Activated CD4-positive, alpha-beta T cell treated with anti-CD3 and anti-CD28 coated beads for 1 hour (primary cell): ENCODE results near the gene COPZ1.

Source experiments
- DNase-seq: peaks from one replicate; pipeline ENCODE4 v3.0.0-alpha.2; 2020

The COPZ1 gene

DNA sequence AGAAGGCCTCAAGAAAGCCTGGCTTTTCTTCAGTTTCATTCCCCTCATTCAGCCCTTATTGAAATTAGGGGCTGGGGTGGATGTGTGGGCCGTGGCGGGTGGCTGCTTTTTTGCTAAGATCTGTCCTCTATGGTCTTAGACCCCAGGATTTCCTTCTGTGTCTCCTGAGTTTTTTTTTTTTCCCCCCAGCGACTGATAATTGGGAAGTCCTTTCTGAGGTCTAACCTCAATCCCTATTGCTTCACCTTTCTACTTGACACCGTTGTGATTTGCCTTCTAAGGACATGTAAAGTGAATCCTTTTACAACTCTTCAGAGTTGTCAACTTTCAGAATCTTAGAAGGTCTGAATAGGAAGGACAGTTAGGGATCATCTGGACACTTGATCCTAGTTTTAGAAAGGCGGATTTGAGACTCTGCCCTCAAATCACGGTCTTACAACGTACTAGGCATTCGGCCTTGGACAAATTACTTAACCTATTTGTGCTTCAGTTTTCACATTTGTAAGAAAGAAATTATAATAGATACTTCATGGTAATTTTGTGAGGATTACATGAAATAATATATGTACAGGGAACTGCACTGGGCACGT is 34.9 kb downstream of the COPZ1 start:
- DNase-seq = no peak

DNA sequence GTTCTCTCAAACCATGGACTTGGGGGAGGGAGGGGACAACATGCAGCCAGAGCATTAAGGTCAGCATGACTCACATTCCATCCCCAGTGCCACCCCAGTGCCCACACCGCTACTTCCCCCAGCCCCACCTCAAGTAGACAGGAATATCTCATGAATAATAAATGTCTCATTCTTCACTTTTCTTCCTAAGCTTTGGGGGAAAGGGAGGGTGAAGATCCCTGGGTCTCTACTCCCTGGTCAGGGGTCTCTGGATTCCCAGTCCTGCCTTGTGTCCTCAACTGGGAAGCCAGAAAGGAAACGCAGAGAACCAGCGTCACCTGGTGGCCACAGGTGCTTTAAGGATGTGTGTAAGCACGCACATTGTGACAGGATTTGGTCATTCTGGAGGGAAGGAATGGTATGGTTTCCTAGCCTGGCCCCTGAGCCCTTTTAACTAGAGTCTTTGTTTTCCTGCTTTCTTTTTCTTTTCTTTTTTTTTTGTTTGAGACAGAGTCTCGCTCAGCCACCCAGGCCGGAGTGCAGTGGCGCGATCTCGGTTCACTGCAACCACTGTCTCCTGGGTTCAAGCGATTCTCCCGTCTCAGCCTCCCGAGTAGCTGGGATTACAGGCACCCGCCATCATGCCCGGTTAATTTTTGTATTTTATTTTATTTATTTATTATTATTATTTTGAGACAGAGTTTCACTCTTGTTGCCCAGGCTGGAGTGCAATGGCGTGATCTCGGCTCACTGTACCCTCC is 36.0 kb downstream of the COPZ1 start:
- peak; percentile 30 for DNase-seq

DNA sequence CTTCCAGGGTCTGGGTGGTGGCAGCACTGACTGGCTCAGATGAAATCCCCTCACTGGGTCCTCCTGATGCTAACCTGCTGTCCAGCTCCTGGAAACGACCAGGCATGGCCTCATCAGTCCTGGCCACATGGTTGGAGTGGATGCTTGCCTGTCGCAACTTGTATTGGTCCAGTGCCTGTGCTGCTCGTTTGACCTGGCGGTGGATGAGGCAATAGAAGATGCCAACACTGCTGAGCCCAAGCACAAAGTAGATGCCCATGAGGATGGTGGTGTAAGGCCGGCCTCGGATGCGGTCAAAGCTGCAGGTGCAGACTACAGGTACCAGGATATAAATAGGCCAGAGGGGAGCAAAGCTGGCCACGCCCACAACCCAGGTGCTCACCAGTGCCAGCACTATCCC is 38.1 kb downstream of the COPZ1 start:
- no peak for DNase-seq

DNA sequence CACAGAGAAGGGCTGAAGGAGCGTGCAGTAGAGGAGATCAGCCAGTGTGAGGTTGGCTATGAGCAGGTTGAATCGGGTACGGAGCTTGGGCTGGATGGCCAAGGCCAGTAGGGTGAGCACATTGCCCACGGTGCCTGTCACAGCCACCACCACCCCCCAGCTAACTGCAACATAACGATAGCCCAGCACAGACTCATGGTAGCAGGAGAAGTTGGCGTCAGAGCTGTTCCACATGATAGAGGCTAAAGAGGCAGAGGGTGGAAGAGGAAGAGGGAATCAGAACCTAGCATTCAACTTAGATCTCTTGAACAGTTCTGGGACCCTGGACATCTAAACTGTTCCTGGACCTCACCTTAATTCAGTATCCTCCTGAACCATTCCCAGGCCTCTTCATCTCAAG is 38.7 kb downstream of the COPZ1 start:
- DNase-seq = no peak

DNA sequence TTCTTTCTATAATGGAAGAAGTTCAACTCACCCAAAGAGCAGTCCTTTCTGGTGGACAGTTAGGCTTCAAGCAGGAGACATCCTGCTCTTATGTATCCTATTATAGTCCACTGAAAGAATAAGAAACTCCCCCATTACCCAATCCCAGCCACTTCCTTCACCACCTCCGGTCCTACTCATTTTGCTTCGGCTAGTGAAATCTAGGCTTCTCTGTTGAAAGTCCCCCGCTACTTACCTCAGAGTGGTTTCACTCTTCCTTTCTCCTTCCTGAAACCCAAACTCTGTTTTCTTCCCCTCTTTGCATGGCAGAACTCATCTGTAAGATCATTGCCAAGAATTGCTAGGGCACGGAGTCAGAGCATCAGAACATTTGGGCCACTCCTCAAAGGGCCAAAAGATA is 39.5 kb downstream of the COPZ1 start, which contains the start of gene GPR84:
GPR84 (minus strand) TSS at position 74 of the 400 bp plus-strand sequence. CDS start 635 bp downstream, outside the sequence.
- DNase-seq = no peak

DNA sequence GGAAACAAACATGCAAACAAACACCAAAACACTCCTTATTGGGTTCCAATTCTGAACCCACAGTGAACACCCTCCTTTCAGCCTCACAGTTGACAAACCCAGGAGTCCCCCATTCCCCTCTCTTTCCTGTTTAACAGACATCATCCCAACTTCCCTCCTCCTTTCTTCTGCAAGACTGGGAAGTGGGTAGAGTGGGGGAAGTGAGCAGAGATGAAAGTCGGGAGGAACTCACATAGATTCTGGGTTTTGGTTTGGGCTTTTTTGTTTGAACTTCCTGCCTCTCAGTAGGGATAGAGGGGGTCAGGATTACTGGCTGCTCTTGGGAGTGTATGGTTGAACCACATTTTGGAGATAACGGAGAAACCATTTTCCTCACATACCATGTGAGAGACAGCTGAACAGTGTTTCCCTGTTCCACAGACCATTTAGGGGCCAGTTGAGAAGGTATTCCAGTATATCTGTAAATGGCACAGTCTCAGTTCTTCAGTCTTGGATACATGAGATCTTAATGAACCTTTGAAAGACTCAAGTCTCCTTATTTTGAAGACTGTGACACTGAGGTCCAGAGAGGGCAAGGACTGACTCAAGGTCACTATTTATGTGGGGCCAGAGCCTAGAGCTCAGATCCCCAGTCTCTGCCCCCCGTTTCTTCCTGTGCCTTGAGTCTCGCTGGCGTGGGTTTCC is 43.2 kb downstream of the COPZ1 start:
- no peak for DNase-seq

DNA sequence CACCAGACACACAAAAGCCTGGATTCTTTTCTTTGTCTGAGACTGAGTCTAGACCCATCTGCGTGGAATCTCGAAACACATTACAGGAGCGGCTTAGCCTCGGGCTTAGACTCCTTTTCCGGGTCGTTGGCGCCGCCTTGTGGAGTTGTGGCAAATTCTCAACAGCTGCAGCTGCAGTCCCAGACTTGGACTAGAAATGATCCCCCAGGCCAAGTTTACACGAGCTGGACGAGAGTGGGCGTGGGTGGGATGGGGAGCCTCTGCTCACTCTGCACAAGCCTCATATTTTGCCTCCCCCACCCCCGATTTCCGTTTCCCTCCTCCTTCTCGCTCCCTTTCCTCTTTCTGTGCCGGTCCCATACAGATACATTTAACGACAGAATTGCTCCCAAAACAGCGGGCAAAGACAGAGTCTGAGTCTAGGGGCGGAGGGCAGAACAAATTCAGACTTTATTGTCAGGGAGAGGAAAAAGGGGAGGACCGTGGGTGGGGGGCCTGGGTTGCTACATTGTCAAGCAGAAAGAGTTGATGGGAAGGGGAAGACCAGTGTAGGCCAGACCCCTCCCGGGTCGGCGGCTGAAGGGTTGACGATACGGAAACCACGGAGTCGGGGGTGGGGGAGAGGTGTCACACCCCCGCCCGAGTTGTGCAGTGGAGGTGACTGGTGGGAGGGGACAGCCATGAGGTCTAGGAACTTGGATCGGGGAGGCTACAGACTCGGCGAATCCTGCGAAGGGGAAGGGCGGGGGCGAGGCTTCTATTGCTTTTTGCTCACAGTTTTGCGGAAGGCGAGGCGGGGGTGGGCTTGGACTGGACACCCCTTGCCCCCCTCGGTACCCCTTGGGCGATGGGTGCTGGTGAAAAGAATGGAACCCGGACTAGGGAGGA is 44.0 kb downstream of the COPZ1 start:
- DNase-seq = peak; percentile 84

DNA sequence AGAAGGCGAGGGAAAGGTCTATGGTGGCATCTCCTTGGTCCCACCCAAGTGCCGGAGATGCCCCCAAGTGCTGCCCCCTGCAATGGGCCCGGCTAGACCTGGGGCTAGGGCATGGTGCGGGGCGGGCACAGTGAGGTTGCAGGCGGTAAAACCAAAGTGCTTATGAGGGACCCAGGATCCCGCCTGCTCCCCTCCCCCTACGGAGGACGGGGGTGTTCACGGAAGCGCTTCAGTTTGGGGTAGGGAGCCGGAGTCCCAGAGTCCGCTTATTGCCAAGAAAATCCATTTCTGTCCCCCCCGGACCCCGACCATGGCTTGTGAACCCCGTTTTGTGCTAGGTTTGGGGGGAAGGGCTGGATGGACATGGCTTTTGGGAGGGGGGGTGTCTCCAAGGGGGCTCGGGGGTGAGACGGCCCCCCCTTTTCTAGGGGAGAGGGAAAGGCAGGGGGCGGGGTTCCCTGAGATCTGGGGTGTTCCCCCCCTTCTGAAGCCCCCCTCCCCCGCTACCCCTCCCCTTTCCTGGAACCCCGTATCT is 44.7 kb downstream of the COPZ1 start:
- DNase-seq = no peak

DNA sequence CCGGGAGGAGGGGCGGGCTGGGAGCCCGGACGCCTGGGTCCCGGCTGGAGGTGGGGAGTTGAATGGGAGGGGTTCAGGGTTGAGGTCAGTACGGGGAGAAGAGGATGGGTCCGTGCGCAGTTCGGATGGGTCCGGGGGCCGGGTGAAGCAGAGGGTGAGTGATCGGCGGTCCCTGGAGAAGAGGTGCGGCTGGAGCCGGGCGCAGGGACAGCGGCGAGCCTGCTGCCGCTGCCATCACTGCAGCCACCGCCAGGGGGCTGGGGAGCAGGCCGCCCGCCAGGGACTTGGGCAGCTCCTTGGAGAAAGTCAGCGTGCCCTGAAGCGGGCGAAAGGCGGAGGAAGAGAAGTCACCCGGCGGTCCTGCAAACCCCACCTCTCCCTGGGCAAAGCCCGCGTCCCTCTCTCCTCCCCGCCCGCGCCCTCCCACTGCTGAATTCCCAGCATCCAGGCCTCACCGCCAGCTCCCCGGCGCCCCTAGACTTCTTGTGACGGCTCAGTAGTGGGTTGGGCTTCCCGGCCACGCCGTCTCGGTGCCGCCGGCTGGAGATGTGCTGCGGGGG is 45.3 kb downstream of the COPZ1 start:
- DNase-seq = no peak

DNA sequence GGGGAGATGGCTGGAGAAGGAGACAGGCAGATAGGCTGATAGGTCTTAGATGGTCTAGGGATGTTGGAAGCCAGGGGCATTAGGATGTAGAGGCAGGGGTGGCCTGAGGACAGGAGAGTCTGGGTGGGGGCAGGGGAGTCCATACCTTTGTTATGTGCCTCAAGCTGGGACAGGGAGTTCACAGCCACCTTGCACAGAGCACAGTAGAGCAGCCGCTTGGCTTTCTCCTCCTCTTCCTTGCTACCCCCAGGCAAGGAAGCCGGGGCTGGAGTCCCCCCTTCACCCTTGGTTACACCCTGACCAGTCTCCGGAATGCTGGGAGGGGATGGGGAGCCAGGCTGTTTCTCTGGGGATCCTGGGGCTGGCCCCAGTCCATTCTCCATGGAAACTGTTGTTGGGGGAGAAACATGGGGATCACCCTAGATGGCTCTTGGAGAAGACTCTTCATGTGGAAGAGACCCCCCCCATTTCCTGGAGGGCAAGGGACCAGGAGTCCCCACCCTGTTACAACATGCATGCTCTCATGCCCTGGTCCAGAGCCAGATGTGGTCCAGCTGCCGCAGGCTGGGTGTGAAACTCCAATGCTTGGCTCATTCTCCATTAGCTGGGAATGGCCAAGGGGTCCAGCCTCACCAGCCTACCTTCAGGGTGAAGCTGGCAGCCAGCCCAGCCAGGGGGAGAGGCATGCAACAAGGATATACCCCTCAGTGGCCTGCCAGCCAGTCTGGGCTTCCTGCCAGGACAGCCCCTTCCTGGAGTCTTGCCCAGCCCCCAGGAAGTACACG is 46.6 kb downstream of the COPZ1 start:
- DNase-seq = no peak

DNA sequence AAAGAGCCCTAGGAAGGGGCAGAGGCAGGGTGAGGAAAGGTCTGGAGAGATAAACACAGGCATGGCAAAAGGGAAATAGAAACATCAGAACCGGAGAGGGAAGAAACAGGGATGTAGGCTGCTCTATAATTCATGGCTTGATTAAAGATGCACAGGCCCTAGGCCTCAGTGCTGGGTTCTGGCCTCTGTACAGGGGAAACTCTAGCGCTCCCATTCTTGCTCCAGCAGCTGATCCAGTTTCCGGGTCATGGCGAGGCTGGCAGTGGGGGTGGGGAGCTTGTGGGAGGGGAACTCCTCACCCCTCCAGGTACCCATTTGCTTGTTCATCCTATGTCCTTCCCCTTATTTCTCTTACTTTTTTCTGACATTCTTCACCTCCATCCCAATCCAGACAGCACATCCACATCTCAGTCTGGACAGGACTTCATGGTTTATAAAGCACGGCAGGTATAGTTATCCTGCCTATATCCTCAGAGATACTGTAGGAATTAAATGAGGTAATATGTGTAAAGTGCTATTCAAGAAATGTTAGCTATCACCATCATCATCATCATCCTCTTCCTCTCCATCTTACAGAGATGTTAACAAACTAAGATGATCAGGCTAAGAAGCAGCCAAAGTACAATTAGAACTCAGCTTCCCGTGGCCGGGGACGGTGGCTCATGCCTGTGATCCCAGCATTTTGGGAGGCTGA is 47.3 kb downstream of the COPZ1 start:
- DNase-seq = no peak

DNA sequence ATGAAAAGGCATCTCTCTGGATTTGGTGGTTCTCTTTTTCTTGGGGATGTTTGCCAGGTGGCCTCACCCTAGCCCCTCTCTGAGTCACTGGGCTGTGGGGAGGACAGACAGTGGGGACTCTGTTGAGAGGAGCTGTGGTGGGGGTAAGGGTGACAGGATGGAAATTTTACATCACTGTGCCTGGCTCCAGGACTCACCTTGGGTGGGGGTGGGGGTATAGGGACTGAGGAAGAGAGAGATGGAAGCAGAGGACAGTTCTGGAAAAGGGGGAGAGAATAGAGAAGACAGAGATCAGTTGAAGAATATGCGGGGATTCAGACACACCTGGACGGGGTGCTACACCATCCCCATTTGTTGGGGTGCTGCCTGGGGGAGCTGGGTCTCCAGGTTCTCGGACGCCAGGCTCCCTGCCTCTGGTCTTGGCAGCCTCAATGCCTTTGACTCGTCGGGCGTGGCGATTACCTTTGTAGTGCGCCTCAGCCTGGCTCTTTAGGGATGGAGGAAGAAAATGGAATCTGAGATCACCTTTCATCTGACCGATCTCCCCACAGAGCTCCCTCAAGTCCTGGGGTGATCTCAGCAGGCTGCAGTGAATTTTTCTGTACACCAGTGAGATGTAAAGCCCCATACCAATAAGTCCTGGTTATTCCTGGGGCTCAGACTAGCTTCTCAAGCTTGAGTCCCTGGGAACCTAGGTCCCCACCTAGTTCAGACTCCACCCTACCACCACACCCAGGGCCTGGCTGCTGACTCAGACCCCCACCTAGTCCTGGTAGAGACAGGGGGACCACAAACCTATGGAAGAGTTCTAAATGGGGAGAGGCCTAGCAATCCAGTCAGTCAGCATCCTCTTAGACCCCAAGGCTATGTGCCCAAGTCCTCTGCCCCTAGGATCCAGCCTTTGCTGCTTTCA is 49.0 kb downstream of the COPZ1 start:
- no peak for DNase-seq

DNA sequence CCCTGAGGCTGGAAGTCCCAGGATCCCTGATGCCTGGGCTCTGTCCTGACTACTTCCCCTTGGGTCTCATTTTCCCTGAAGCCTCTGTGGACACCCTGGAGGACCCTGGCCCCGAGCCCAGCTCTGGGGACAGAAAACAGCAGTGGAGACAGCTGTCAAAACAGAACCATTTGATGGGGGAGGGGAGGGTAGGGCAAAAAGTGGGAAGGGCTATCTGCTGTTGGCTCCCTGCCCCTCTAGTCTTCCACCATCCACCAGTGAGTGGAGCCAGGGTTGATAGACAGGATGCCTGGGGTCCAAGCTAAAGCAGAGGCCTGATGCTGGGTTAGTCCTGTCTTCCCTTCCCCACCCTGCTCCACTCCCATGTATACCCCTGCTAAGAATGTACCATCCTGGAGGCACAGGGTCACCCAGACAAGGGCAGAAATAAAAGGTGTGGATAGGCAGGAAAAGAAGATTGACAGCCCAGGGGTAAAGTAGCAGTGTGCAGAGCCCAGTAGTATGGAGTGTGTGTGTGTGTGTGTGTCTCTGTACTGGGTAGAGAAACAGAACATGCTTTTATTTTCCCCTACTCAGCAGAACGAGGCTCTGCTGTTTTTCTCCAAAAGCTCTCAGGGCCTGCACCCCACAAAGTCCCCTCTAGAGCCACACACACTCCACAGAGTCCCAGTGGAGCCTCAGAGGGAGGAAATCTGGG is 49.8 kb downstream of the COPZ1 start:
- DNase-seq = no peak

DNA sequence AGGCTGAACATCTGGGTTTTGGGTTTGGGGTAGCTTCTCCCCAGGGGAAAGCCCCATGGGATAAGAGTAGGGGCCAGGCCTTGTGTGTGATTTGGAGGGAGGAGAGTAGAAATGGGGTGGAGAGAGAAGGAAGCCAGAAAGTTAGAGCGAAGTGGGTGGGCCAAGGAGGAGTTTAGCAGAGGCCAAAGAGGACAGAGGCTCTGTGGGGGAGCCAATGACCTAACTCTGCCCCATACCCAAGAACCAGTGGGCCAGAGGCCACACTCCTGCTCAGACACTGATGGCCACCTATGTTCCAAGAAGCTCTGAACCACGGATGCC is 50.3 kb downstream of the COPZ1 start:
- no peak for DNase-seq

DNA sequence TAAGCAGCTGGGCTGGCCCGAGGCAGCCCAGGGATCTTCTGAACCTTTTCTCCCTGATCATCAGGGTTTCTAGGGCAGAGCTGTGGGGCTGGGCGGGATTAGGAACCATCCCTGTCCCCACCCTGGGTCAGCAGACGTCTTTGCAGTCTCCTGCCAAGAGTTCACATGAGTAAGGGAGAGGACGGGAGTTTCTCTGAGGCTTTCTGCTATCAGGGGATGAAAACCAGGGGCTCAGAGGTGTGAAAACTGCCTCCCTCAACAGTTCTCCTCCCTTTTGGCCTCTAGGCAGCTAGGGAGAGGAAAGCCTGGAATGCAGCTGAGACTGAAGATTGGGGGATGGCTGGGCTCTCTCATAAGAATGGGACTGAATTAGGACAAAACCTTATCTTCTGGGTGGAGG is 51.7 kb downstream of the COPZ1 start:
- DNase-seq = no peak

DNA sequence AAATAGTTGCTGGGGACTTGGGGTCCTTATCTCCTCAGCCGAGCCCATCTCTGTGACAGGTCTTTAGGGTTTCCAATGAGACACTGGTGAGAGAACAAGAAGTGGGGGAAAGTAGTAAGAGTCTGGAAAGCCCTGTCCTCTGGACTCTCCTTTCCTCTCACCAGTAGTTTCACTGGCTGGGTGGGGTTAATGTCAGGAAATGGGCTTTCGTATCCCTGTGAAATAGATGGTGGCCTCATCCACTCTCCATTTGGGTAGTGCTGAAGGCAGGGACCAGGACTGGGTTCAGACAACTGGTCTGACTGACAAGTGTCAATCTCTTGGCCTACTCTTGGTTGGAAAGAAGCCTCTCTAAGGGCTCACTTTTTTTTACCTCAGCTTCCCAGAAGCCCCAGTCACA is 52.1 kb downstream of the COPZ1 start:
- no peak for DNase-seq

DNA sequence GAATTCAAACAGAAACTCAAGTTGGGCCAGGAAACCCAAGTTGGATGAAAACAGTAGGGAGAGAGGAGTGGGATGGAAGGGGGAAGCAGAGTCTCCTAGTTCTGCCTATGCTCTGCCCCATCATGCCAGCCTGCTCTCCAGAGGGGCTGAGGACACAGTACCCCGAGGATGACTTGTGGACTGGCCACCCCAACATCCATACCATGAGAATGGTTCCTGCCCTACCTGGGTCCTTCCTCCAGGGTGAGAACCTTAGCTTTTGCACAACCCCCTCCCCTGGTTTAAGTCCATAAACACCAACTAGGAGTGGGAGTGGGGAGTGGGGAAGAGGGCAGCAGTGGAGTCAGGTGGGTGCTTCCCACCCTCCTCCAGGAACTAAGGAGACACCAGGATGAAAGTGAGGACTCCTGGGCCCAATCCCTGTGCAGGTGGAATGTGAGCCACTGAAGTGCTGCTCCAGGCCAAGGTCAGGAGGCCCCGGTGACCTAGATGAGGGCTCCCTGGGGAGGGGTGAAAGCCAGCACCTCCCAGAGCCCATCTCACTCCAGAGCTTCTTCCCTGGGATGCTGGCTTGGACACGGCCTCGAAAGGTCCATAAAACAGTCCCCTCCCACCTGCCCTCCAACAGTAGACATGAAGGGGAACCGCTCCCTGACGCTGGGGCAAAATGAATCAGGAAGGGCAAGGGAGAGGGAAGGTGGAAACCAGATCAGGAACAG is 53.0 kb downstream of the COPZ1 start:
- no peak for DNase-seq

DNA sequence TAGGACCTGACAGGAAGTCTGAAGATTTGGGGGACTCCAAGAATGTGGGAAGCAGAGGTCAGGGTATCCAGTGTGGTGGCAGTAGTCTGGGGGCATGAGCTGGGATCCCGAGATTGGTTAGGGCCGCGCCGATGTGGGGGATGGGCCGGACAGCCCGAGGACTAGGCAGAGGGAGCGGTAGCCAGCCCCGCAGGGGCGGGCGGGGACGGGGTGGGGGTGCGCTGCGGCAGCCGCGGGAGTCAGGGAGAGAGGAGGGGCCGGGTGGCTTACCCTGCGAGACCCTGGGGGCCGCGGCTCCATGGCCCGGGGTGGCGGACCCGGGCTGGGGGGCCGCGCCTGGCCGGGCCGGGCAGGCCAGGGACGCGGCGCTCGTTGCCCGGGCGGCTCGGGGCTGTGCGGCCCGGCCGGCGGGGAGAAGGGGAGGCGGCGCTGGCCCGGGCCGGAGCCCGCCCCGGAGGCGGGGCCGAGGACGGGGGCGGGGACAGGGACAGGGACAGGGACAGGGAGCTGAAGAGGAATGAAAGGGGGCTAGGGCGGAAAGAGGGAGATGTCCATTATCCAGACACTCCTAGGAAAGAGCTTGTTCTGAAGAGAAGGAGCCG is 54.0 kb downstream of the COPZ1 start:
- DNase-seq = no peak
